AG09309 (cell line): Measurements from ENCODE around the gene LRRIQ4.

Experiments used
- DNase-seq: peaks from one replicate; pipeline ENCODE4 v3.0.0-alpha.2; 2010; ENCODE audit warnings: low read depth
- H3K4me3 ChIP-seq: 2 replicates; pipeline ENCODE4 v1.5.1; 2011; ENCODE audit warnings: mild to moderate bottlenecking, low read depth, low read length, moderate library complexity; ENCODE audit not compliant: control insufficient read depth
- CTCF ChIP-seq: IDR thresholded peaks from 2 replicates; pipeline ENCODE4 v1.5.1; 2011; ENCODE audit warnings: mild to moderate bottlenecking, low read depth, low read length, inconsistent platforms; ENCODE audit not compliant: insufficient read depth, control insufficient read depth; ENCODE audit errors: missing control alignments

LRRIQ4 gene

DNA sequence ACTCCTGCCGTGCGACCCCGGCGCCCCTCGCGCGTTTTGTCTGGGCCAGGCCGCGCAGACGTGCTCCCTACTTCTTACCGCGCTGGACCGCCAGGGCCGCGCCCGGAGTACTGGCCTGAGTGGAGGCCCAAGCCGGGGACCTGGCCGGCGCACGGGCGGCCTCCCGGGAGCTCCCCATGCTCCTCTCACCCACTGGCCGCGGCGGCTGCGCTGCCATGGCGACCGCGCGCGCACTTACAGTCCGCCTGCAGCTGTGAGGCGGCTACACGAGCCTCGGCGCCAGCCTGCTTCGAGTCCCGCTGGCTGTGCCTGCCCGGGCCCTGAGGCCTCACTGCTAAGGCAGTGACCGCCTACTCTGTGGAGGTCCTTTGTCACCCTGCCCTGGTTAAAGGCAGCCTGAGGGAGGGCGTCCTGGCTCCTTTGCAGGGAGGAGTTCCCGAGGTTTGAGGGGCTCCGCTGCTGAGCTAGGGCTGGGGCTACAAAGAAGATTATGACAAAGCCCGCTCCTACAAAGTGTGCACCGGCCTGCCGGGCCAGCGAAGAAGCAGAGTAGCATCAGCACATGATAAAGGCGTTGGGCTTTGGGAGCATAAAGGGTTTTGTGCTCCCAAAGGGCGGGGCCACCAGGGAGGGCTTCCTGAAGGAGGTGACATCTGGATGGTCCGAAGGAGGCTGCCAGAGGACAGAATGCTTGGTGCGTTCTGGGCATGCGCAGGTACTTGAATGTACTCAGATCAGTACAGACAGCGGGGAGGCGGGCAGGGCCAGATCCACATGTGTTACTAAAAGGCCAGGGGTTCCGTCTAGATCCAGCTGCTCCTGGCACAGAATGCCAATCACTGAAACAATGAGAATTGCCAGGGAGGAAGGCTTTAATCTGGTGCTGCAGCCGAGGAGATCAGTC lies at the start of gene LRRIQ4, which contains the start of gene LRRC34:
Gene LRRIQ4, plus strand, starts transcription at position 539 of the 904 bp plus-strand sequence. CDS start 9,052 bp downstream, outside the sequence.
Gene LRRC34, minus strand, starts transcription at position 573 of the 904 bp plus-strand sequence. Its CDS starts 356 bp downstream, at position 217.
- peak; percentile 21 for DNase-seq
- H3K4me3 ChIP-seq, result peak within 1 kb of the TSS; percentile 48
- TF ChIP-seq CTCF, result no peak

DNA sequence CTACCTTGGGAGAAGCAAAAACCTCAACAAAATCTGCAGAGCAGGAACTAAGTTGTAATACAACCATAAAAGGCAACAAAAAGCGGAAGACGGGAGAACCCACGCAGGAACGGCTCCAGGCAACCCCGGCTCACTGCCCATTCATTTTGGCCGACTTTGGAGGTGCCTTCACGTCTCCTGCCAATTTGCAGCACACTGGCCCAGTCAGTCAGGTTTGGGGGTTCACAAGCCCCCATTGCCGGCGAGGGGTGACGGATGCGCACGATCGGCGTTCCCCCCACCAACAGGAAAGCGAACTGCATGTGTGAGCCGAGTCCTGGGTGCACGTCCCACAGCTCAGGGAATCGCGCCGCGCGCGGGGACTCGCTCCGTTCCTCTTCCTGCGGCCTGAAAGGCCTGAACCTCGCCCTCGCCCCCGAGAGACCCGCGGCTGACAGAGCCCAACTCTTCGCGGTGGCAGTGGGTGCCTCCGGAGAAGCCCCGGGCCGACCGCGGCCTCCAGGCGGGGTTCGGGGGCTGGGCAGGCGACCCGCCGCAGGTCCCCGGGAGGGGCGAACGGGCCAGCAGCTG lies 48.3 kb upstream of the LRRIQ4 start:
- no peak for TF ChIP-seq CTCF
- H3K4me3 ChIP-seq, result peak overlapping the region; percentile 77

GRCh38 chr3:169764882-169765612 lies 47.6 kb upstream of the LRRIQ4 start, which contains the start of gene TERC:
Gene TERC, minus strand, starts transcription at chr3:169765060.
- peak; percentile 64 for DNase-seq
- H3K4me3 ChIP-seq, result peak within 1 kb of the TSS; percentile 77
- TF ChIP-seq CTCF, result no peak

More for the DNA sequence above, 48.3 kb upstream of the LRRIQ4 start:
- no peak for DNase-seq

DNA sequence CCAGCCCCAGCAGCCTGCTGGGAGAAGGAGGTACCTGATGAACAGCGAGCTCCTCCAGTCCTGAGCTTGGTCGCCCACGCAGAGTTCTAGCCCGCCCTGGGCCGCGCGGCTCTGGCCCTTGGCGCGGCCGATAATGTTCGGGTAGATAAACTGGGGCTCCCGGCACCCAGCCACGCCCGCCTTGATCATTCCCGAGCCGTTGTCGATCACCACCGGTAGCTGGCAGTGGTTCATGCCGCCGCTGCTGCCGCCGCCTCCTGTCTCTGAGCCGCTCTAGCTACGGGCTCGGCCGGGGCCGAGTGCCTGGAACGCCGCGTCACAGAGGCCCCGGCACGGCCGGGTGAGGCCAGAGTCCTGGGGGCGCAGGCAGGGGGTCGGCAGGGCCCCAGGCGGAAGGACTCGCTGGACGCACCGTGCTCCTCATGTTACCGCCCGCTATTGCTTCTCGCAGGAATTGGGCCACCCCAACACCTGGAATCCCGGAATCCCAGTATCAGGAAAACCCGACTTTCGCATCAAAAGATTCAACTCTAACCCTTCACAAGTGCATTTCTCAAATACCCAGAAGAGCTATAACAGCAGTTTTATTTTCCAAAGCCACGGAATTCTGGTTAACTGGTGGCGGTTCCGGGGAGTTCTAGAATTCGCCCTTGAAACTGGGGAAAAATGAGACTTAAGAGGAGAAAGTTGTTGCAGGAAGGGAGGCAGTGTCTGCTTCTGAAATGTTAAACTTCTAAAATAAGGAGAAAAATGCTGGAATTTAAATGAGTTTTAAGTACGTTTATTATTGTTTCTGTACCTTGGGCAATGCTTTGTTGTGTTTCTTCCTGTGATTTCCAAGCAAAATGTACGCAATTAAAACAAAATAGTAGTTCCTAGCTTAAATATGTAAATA lies 43.1 kb upstream of the LRRIQ4 start, which contains the start of gene ACTRT3:
Gene ACTRT3, minus strand, starts transcription at position 275 of the 895 bp plus-strand sequence. Its CDS starts 41 bp downstream, at position 234.
- H3K4me3 ChIP-seq, result peak within 1 kb of the TSS; percentile 71
- TF ChIP-seq CTCF, result no peak
- DNase-seq, result no peak

DNA sequence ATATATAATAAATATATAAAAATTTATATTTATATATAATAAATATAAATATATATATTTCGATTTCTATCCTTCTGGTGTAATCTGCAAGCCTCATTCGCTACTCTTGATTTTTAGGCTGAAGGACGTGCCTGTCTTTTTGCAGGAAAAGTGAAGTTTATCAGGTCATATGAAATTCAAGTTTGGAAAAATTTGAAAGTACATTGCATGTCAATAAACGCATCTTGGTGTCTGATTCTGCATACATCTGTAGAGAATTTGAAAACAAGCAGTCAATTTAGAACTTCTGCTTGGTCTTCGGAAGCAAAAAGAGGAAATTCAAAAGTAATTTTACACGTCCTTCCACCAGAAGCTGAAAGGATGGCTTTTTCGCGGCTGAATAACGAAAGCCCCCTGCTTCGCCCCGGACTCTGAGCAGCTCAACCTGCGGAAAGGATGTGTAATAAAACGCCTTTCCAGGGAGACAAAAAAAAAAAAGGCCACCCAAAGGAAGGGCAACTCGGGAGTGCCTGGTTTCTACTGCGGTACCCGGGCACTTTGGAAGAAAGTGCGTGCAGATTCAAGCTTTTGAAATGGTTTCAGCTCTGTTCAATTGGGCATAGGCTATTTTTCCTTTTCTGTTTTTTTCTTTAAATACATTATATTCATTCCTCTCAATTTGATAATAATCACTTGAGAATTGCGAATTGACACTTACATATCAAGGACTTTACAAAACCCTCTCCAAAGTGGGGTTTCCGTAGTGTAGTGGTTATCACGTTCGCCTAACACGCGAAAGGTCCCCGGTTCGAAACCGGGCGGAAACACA lies 41.0 kb upstream of the LRRIQ4 start:
- no peak for TF ChIP-seq CTCF
- DNase-seq, result peak; percentile 40
- H3K4me3 ChIP-seq, result peak overlapping the region; percentile 100
